Prostate gland (tissue), 2 donors: ENCODE data around the gene HNRNPA3.

Experiments
- CTCF ChIP-seq, 4 experiments: fragments of 200-600 bp in 2 of 4; fragments of 450-650 bp in 2 of 4; sonication (generic) in 2 of 4; IDR thresholded peaks; 1 replicate in 3 of 4; 2 replicates in 1 of 4; pipeline ENCODE4 v1.5.1; 2016 to 2019; ENCODE audit warnings: antibody characterized with exemption in 4 of 4, mild to moderate bottlenecking in 2 of 4, moderate library complexity in 2 of 4
- POLR2A ChIP-seq: fragments of 450-650 bp; IDR thresholded peaks from one replicate; pipeline ENCODE4 v1.6.1; 2016; ENCODE audit warnings: antibody characterized with exemption, mild to moderate bottlenecking
- POLR2AphosphoS5 ChIP-seq: sonication (generic); formaldehyde crosslinking; IDR thresholded peaks from one replicate; pipeline ENCODE4 v1.6.1; 2017; ENCODE audit warnings: antibody characterized with exemption

GRCh38 chr2:177190941-177191340, 21.7 kb upstream of the HNRNPA3 start:
- TF ChIP-seq POLR2A (no peak), CTCF (IDR thresholded peaks at IDR 0.05) (no peak), POLR2AphosphoS5 (no peak)
